ENCODE results near the gene FAM167B. TPM values are rescaled to one million over a fixed set of nuclear protein-coding genes. Genes with fewer than 3 reads are reported as not detected.
"Not testable (repeated sequence)": the region's sequence is repeated elsewhere in the genome, so short reads cannot be mapped to it uniquely, and the experiment has no call there.

The FAM167B gene
- total RNA-seq, 4 donors from 2014 or later, result 0.83 to 6.7 (median 4.7) TPM

GRCh38 chr1:32255072-32256071, 8.3 kb downstream of the FAM167B start:
- Histone ChIP-seq H3K9me3 (no peaks in the 10 kb centered on the region), H3K36me3 (no peaks in the 10 kb centered on the region), H3K27me3 (peaks cover 0 to 6% (median 0%) of the 10 kb centered on the region in 4 donors), H3K4me1 (peaks cover 7 to 26% (median 22%) of the 10 kb centered on the region in 4 donors), H3K4me3 (no peak overlapping the region), H3K27ac (replicated peaks in 1 of 4) (no peak overlapping the region)
- 81% methylated on average over 10 of the region's 10 CpGs for WGBS
- intact Hi-C loops (cut with DNase I), result no loop called here
- no peak for DNase-seq (ENCODE audit: extremely low spot score)
- TF ChIP-seq POLR2A (IDR thresholded peaks at IDR 0.05; ENCODE audit: low read depth), result no peak
- TF ChIP-seq, protein P1, sequence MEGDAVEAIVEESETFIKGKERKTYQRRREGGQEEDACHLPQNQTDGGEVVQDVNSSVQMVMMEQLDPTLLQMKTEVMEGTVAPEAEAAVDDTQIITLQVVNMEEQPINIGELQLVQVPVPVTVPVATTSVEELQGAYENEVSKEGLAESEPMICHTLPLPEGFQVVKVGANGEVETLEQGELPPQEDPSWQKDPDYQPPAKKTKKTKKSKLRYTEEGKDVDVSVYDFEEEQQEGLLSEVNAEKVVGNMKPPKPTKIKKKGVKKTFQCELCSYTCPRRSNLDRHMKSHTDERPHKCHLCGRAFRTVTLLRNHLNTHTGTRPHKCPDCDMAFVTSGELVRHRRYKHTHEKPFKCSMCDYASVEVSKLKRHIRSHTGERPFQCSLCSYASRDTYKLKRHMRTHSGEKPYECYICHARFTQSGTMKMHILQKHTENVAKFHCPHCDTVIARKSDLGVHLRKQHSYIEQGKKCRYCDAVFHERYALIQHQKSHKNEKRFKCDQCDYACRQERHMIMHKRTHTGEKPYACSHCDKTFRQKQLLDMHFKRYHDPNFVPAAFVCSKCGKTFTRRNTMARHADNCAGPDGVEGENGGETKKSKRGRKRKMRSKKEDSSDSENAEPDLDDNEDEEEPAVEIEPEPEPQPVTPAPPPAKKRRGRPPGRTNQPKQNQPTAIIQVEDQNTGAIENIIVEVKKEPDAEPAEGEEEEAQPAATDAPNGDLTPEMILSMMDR (IDR thresholded peaks at IDR 0.05), result no peak

- H3K27me3 ChIP-seq, result peaks cover 0 to 6% (median 0%) of the 10 kb centered on the region in 4 donors
- intact Hi-C loops (cut with DNase I), result no loop called here
- no peaks in the 10 kb centered on the region for H3K9me3 ChIP-seq
- no peak overlapping the region for H3K27ac ChIP-seq (replicated peaks in 1 of 4)
- H3K4me1 ChIP-seq, result peaks cover 0 to 16% (median 11%) of the 10 kb centered on the region in 4 donors
- H3K36me3 ChIP-seq, result no peaks in the 10 kb centered on the region
- no peak for DNase-seq (ENCODE audit: extremely low spot score)
- WGBS, result 79% methylated on average over 9 of the region's 9 CpGs
- TF ChIP-seq, protein P1 (IDR thresholded peaks at IDR 0.05), result no peak
- no peak for TF ChIP-seq POLR2AphosphoS5 (IDR thresholded peaks at IDR 0.05)
- TF ChIP-seq EP300 (IDR thresholded peaks at IDR 0.05), result no peak
- TF ChIP-seq POLR2A (IDR thresholded peaks at IDR 0.05; ENCODE audit: low read depth), result no peak
- H3K4me3 ChIP-seq, result no peak overlapping the region
These were observed 9.6 kb downstream of the FAM167B start for GRCh38 chr1:32256473-32257226.

GRCh38 chr1:32257227-32257508, 10.1 kb downstream of the FAM167B start:
- H3K9me3 ChIP-seq, result no peaks in the 10 kb centered on the region
- H3K4me3 ChIP-seq, result no peak overlapping the region
- intact Hi-C loops (cut with DNase I), result no loop called here
- no peak for TF ChIP-seq POLR2AphosphoS5 (IDR thresholded peaks at IDR 0.05)
- TF ChIP-seq, protein P1 (IDR thresholded peaks at IDR 0.05), result no peak
- TF ChIP-seq POLR2A (IDR thresholded peaks at IDR 0.05; ENCODE audit: low read depth), result no peak
- TF ChIP-seq EP300 (IDR thresholded peaks at IDR 0.05), result no peak
- peaks cover 0 to 6% (median 0%) of the 10 kb centered on the region in 4 donors for H3K27me3 ChIP-seq
- DNase-seq (ENCODE audit: extremely low spot score), result no peak
- H3K27ac ChIP-seq (replicated peaks in 1 of 4), result no peak overlapping the region
- peaks cover 0 to 12% (median 7%) of the 10 kb centered on the region in 4 donors for H3K4me1 ChIP-seq
- H3K36me3 ChIP-seq, result no peaks in the 10 kb centered on the region
- WGBS, result 90% methylated on average over 6 of the region's 6 CpGs

- WGBS, result 96% methylated on average over 4 of the region's 4 CpGs
- H3K9me3 ChIP-seq; H3K27ac ChIP-seq (replicated peaks in 1 of 4); DNase-seq (ENCODE audit: extremely low spot score); H3K36me3 ChIP-seq; H3K4me3 ChIP-seq; intact Hi-C loops (cut with DNase I); H3K27me3 ChIP-seq; H3K4me1 ChIP-seq: not testable (repeated sequence)
These were observed 16.2 kb downstream of the FAM167B start for GRCh38 chr1:32263236-32263593.

- no peaks in the 10 kb centered on the region for H3K9me3 ChIP-seq
- H3K4me1 ChIP-seq, result no peaks in the 10 kb centered on the region
- H3K27ac ChIP-seq (replicated peaks in 1 of 4), result no peak overlapping the region
- H3K36me3 ChIP-seq, result no peaks in the 10 kb centered on the region
- TF ChIP-seq, protein P1 (IDR thresholded peaks at IDR 0.05), result no peak
- no peak for TF ChIP-seq POLR2A (IDR thresholded peaks at IDR 0.05; ENCODE audit: low read depth)
- TF ChIP-seq EP300 (IDR thresholded peaks at IDR 0.05), result no peak
- TF ChIP-seq POLR2AphosphoS5 (IDR thresholded peaks at IDR 0.05), result no peak
- no peak for DNase-seq (ENCODE audit: extremely low spot score)
- no peak overlapping the region for H3K4me3 ChIP-seq
- peaks cover 0 to 6% (median 0%) of the 10 kb centered on the region in 4 donors for H3K27me3 ChIP-seq
- 93% methylated on average over 4 of the region's 4 CpGs for WGBS
- intact Hi-C loops (cut with DNase I), result no loop called here
These were observed 16.7 kb downstream of the FAM167B start for GRCh38 chr1:32263744-32264143.
